Medulla oblongata (tissue), 1 donor: ENCODE data around the gene CFAP77.

Source experiments
- DNase-seq: peaks from one replicate; pipeline ENCODE4 v3.0.0-alpha.2; 2015; ENCODE audit errors: extremely low spot score

Gene CFAP77

DNA sequence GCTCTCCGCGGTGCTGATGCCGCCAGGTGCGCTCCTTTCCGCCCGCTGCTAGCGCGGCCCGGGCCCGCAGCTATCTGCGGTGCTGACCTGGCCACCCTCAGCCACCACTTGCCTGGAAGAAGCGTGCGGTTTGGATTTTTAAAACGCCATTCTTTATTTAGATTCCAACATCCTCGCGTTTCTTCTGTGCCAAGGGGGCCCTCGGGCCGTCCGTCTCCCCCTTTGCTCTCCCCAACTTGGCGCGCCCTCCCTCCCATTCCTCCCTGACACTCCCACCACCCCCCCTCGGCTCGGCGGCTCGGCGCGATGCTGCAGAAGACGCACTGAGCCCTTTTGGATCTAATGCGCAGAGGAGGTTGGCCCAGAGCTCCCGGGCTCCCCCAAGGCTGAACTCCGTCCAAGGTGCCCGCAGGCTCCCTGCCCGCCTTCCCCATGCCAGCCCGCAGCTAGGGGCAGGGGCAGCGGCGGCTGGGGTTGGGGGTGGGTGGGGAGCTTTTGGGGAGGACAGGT lies 172.3 kb downstream of the CFAP77 start, which contains the start of gene BARHL1:
Gene BARHL1 (plus strand): TSS at position 331 of the 510 bp plus-strand sequence. CDS start 192 bp downstream, outside the sequence.
- no peak for DNase-seq

DNA sequence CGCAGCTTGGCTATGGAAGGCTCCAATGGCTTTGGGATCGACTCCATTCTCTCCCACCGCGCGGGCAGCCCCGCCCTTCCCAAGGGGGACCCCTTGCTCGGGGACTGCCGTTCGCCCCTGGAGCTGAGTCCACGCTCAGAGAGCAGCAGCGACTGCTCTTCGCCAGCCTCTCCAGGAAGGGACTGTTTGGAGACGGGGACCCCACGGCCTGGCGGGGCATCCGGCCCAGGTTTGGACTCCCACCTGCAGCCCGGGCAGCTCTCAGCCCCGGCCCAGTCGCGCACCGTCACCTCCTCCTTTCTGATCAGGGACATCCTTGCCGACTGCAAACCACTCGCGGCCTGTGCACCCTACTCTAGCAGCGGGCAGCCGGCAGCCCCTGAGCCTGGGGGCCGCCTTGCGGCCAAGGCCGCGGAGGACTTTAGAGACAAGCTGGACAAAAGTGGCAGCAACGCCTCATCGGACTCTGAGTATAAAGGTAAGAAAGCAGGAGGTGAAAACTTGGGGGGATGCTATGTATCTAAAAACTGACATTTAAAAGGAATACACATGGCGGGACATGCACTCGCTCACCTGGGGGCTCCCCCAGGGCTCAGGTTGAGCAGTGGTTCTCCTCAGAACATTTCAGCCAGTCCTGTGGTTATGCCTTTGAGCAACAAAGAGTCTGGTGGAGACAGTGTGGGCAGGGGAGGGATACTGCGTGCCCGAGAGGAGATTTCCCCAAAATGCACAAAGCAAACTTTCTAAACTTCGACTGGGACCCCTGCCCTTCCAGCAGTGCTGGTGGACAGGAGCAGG lies 173.0 kb downstream of the CFAP77 start:
- no peak for DNase-seq

DNA sequence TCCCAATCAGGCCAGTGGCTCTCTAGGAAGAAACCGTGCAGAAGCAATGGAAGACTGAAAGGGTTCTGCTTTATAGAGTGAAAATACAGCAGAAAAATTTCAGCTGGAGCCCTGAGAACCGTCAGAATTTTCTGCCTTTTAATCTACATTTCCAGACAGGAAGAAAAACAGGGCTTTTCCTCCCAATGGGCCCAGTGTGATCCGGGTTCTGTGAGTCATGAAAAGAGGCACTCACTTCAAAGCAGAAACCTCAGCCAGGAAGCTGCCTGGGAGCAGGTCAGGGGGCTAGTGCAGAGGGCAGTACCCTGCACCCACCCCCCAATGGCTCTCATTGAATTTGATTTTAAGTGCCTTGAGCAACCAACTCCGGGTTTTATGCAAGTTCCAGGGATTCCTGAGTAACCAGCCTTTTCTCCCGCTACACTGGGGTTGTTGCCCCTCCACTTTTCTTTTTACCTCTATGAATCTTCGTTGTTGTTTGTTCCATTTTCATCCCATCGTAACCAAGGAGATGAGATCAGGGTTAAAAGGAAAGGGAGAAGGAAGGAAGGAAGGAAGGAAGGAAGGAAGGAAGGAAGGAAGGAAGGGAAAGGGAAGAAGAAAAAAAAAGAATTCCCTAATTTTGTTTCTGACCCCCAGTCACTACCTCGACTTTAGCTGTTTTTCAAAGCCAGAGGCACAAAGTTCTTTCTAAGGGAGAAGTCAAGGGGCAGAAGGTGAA lies 173.7 kb downstream of the CFAP77 start:
- DNase-seq, result no peak

DNA sequence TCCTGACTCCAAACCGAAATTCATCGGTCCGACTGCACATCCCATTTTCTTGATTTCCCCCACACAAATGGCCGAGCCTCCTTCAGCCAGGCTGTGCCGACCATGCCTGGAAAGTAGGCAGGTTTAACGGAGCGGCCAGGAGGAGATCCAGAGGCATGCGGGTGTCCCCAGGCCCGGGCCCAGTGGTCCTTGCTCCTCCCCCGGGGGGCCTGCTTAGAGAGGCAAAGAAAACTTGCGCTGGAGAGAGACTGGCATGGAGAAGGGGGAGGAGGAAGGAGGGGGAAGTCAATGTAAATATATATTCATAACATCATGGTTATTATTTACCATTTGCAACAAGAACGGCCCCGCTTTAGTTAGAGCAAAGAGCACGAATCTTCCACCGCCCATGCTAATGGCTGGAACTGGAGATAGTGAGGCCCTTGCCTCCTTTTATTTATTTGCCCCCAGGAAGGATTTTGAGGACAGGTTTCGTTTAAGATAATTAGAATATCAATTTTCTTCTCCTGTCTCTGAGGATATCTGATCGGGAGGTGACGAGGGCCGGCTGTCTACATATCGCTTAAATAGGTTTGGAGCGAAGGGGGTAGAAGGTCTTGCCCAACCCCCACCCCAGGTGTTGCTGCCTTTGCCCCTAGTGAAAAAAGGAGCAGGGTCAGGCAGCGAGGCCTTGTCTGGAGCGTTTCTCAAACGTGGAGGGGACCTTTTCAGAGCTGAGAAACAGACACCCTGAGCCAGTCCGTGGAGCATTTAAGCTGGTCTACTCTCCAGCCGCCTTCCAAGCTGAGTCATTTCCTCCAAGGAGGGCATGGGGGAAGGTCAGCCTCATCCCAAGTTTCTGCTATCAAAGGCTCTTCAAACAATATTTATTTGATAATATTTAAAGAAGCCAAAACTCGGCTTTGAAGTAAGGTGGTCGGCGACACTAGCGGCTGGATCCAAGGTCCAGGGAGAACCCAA lies 174.9 kb downstream of the CFAP77 start:
- DNase-seq, result no peak

DNA sequence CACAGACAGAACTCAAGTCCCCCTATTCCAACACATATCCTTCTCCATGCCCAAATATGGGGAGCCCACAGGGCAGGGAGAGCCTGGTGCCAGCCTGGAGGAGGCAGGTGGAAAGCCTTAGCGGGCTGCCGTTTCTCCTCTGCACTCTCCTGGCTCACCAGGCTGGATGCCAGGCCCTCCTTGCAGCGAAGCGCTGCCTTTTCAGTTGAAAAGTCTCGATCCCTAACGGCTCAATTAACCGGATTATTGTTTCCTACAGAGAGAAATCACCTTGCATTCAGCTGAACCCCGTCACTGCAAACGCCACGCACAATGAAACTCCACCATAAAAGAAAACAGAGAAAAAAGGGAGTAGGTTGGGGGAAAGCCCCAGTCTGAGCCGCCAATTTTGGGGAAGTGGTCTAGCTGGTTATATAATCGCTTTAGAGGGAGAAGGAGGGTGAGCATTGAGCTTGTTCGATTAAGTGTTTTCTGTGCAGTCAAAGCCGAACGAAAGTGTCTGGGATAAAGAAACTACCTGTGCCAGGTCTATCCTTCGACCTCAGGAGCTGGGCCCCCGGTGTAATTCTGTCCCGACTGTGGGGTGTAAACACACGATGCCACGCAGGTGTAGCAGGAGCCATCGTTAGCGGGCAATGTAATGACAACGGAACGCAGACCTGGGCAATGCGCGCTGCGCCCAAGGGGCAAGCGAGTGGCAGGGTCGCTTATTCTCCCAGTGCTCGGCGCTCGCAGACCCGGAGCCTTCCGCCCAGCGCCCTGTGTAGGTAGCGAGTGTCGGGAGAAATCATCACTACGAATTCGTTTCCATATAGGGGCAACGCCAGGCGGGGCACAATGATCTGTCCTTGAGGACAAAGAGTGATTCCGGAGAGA lies 176.2 kb downstream of the CFAP77 start:
- DNase-seq, result no peak

DNA sequence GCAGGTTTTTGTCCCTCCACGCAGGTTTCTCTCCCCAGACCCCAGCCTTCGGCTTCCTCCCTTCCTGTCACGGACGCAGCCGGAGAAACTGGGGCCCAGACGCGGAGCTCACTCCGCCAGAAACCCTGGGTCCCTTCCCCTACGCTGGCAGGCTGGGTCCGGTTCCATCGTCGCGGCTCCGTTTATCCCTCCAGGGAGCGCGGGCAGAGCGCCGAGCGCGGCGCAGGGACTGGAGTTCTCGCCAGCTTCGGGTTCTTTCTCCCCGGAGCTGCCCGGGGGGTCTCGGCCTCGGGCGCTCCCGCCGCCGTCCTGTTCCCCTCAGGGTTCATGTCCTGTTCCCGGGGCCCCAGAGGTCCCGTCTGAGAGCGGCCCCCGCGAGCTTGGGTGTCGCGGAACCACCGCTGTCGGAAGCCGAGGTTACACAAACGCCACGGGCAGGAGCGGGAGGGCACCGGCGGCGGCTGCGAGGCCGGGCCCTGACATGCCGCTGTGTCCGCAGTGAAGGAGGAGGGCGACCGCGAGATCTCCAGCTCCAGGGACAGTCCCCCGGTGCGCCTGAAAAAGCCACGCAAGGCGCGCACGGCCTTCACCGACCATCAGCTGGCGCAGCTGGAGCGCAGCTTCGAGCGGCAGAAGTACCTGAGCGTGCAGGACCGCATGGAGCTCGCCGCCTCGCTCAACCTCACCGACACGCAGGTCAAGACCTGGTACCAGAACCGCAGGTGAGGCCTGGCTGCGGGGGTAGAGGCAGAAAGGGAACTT lies 177.0 kb downstream of the CFAP77 start:
- no peak for DNase-seq

DNA sequence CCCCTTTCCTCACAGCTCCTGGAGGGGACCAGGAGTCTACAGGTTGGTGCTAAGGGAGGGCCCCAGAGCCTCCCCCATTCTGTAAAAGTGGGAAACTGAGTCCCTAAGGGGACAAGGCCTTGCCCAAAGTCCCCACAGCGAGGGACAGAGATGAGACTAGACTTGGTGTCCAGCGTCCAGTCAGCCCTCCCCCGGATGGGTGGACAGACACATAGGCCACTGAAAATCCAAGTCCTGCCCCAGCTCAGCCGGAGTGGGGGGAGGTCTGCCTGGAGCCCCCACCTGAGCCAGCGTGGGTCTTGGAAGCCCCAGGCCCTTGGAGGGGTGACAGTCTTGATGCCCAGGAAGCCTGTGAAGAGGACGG lies 177.6 kb downstream of the CFAP77 start:
- no peak for DNase-seq

DNA sequence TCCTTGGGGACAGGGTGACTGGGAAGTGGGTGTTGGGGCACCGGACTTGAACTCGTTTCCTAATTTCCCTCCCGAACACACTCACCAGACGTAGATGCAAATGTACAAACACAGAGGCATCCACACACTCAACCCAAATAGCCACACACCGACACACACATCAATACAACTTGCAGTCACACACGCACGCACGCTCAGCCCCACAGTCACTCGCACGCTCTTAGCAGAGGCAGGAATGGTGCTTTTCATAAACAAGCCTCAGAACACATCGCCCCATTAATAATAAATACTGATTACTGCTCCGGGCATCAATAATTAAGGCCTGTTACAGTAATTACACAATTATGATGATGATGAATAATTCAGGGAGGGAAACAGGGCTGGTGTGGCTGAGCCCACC lies 178.1 kb downstream of the CFAP77 start:
- no peak for DNase-seq

DNA sequence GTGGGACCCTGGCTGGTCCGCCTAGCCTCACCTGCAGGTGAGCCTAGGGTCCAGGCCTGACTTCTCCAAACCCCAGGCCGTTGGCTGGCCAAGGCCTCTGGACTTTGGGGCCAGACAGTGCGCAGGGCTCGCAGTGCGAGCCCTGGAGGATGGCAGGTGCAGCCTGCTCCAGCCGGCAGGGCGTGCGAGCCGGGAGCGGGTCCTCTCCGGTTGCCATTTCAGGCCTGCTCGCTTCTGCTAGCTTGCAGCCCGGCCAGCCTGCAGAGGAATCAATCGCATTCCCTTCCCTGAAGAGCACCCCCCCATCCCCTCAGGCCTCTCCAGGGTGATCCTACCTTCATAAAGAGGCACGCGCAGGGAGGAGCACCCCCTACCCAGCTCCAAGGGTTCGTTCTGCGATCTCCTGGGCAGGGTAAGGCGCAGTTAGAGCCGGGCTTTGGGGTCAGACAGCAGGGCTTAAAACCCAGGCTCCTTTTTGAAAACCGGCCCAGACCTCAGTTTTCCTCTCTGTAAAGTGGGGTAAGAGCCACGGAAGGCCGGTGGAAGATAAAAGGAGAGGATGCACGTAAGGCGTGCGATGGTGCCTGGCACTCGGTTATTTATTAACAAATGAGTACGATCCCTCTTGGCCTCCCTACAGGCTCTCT lies 178.6 kb downstream of the CFAP77 start:
- DNase-seq, result no peak

DNA sequence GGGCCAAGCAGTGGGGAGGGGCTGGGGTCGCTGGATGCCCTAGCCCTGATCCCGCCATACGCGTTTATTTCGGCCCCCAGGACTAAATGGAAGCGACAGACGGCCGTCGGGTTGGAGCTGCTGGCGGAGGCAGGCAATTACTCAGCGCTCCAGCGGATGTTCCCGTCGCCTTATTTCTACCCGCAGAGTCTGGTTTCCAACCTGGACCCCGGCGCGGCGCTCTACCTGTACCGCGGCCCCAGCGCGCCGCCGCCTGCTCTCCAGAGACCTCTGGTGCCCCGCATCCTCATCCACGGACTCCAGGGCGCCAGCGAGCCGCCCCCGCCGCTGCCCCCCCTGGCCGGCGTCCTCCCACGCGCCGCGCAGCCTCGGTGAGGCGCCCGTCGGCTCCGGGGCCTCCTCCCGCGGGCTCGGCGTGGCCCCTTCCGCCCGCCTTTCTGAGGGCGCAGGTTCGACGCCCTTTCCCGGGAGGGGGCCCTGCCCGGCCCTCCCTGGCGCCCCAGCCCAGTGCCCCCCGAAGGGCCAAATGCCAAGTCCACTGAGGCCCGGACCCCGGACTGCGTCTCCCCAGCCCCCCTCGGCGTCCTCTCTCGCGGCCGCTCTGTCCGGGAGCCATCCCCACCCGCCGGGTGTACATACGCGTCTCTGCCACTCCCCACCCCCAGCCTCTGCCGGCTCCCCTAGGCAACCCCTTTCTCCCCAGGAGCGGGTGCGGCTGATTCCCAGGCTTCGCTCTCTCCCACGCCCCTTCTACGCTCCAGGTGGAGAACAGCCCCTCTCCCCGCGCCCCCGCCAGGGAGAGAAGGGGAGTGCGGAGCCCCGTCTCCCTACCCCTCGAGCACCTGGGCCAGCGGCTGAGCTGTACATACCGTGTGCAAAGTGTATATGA lies 179.4 kb downstream of the CFAP77 start:
- DNase-seq, result no peak

DNA sequence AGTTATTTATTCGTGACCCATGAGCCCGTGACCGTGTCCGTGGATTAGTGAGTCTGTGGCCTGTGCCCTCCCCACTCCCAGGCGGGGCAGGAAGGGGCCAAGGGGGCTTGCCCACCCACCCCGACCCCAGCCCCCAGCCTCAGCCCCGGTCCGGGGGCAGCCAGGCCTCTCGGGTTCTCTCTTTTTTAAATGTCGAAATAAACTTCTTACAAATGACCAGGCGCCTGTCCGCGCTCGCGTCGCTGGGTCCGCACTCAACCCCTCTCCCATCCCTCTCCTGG lies 180.0 kb downstream of the CFAP77 start:
- DNase-seq, result no peak

DNA sequence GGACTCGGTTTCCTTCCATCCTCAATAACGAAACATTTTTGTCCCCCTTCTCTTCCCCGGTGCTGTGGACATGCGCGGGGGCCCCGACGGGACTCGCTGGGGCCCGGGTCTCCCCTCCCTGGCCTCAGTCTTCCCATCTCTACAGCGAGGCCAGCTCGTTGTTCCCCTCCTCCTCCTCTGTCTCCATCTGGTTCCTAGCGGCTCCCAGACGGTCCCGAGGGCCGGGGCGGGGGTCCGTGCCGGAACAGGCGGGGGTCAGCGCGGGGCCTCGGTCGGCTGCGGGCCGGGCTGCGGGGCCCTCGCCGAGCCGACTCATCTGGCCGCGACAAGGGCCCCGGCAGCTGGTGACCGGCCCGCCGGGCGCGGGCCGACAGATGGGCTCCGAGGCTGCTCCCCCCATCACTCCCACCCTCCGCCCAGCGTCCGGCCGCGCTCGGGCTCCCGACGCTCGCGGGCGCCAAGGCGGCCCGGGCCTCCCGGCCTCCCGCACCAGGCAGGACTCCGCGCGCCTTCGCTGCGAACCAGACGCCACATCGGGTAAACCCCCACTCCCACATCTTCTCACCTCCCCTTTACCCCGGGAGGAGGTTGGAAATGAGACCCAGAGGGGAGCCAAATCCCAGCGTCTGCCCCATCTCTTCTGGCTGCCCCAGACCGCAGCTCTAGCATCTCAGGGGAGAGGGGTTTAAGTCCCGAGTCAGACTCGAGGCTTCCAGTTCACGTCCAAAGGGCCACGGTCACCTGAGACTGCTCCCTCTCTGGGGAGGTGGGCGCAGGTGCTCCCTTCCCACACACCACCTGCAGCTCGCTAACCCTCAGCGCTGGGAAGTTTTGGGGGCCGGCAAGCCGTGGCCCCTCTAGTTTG lies 180.5 kb downstream of the CFAP77 start:
- DNase-seq, result no peak

DNA sequence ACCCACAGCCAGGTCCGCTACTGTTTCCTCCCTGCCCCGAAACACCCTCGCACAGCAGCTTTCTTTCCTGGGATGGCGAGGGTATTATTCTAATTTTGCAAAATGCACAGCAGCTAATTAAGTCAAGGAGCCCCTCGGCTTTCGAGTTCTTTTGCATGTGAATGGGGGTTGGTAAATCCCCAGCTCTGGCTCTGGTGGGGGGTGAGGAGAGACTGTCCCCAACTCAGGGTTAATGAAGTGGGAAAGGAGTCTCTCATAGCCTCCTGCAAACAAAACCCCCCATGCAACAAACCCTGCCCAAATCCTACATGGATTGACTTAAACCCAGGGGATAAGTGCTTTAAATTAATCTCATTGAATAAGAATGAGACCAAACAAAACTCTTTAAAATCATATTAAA lies 181.2 kb downstream of the CFAP77 start:
- no peak for DNase-seq

DNA sequence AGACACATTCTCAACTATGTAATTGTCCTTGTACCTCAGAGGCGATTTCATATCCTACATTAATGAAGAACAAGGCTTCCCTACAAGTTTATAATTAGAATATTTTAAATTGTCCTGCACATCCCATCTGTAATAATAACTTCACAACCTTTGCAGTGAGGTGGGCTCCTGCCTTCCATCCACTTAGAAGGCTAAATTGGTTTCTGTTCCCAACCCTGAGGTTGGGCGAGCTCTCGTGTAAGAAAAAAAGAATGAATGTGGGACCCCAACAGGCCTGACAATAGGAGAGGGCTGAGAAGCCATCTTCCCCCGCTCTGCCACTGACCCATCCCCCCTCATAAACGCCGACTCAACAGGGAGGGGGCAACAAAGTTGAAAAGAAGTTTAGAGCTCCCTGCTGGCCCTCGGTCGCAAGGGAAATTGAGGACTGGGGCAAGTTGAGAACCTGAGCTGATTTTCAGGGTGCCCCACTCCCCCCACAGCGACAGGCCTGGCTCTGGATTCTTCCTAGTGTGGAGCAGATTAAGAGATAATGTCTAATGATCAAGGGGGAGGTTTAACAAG lies 181.8 kb downstream of the CFAP77 start:
- DNase-seq, result no peak

DNA sequence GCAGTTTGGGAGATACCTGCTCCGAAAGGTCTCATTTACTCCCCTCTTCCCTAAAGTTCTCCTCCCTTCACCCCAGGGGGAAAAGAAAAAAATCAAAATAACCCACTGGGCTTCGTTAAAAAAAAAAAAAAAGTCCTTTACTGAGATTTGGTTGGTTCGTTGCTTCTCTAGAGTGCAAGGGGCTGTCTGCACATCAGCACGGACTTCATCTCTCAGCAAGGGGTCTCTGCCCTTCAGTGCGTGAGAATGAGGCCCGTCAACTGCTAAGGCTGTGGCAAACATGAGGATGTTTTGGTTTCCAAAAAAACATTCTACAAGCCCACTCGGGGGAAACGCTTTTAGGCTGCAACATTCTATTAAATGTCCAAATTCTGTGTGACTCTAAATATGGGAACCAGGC lies 182.4 kb downstream of the CFAP77 start:
- no peak for DNase-seq

DNA sequence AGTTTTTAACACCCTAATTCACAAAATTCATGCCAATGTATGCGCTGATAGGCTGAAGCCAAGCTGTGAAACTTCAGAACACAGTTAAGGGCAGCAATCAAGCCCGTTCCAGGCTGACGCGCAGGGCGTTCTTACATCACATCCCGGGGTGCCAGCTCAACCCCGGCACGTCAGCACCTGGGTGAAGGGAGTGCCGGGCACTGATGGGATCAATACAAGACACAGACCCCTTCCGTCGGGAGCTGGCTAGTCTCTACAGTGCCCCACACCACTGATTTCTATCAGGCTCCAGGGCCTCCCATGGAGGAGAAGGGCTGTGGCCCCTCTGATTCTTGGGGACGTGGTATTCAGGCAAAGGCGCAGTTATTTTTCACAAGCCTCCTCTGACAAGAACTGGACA lies 184.4 kb downstream of the CFAP77 start:
- no peak for DNase-seq

DNA sequence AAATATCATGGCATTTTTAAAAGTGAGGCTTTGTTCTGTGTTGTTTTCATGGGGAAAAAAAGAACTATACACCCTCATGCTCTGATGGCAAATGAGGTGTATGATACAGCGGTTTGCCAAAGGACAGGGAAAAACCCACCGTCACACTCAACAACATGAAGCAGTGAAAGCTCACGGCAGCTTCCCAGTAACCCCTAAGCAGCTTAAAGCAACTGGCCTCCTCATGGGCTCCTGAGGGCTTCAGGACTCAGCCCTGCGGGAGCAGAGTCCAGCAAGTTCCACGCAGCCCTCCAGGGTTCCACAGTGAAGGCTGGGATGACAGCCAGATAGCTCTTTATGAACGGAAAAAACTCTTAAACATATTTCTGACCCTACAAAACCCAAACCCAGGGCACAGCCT lies 185.3 kb downstream of the CFAP77 start:
- DNase-seq, result no peak

DNA sequence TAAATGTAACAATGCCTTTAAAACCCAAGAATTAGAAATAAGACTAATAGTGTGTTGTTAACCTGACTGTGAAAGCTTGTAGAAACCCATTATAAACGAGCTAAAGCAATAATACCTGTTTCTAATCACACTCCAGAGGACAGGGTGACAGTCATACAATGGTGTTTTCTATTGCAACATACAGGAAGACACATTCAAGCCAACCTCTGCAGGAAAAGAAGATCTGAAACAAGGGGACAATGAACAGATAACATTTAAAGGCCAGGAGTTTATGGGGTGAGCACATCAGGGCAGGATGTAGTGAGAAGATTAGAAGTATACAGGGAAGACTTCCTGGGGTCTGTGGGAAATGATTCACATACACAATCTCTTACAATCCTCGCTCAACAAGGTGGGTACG lies 186.2 kb downstream of the CFAP77 start:
- DNase-seq, result no peak
